GM19395 (cell line): ENCODE data around the gene RANBP3.
"Not testable (repeated sequence)": the region's sequence is repeated elsewhere in the genome, so short reads cannot be mapped to it uniquely, and the experiment has no call there.

Experiments
- ATAC-seq: cut with Tn5 transposase; IDR thresholded peaks from one replicate; pipeline ENCODE4 v1.9.1; 2021; ENCODE audit warnings: mild to moderate bottlenecking, moderate library complexity; ENCODE audit not compliant: unreplicated experiment

Gene RANBP3

GRCh38 chr19:5977785-5978605 is at the start of gene RANBP3:
Gene RANBP3, minus strand, starts transcription at chr19:5978140. Its CDS starts 58 bp downstream, at chr19:5978082.
- ATAC-seq: peak; percentile 84

DNA sequence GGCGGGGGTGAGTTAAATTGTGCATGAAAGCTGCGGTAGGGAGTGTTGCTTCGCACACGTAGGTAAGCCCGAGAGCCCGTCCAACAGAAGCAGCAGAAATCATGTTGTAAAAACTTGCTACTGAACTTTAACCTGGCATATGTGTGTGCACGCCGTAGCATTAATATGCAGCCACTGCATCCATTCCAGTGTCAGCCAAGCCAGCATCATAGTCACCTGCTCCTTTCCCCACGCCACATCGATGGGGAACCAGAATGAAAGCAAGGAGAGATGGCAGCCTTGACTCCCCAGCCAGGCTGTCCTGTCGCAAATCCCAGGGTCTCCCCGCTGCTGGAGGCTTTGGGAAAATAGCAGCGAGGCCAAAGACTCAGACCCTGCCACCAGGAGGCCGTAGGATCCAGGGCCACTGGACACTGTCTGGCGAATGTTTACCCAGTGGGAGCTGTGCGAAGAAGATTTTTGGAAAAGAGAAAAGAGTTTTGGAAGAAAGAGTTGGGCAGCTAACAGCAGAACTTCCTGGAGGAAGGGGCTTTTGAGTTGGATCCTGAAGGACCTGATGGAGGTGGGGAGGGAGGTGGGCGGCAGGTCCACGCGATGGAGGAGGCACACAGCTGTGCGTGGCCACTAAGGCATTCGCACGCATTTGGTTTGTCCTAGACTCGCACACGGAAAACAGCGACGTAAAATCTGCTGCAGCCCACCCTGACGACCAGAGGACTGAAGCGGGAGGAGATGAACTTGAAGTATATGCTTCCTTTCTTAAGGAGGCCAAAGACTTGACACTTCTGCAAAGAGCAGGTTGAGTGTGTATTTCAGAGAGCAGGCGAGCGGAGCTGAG is 48.7 kb upstream of the RANBP3 start:
- ATAC-seq: no peak

DNA sequence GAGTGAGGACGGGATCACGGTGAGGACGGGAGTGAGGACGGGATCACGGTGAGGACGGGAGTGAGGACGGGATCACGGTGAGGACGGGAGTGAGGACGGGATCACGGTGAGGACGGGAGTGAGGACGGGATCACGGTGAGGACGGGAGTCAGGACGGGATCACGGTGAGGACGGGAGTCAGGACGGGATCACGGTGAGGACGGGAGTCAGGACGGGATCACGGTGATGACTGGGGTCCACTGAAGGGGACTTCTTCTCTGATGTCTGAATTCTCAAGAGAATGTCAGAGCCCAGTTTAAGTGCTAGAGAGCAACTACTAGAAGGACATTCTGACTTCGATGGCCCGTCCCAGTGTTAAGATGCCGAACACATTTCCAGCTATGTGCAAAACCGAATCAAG is 46.8 kb upstream of the RANBP3 start:
- ATAC-seq: not testable (repeated sequence)

GRCh38 chr19:6023936-6024335 is 46.0 kb upstream of the RANBP3 start:
- ATAC-seq: no peak

- no peak for ATAC-seq
Measured at GRCh38 chr19:6023085-6023682, 45.2 kb upstream of the RANBP3 start.

GRCh38 chr19:6022570-6023064 is 44.7 kb upstream of the RANBP3 start:
- ATAC-seq: no peak

GRCh38 chr19:6021878-6022569 is 44.1 kb upstream of the RANBP3 start:
- ATAC-seq: no peak

DNA sequence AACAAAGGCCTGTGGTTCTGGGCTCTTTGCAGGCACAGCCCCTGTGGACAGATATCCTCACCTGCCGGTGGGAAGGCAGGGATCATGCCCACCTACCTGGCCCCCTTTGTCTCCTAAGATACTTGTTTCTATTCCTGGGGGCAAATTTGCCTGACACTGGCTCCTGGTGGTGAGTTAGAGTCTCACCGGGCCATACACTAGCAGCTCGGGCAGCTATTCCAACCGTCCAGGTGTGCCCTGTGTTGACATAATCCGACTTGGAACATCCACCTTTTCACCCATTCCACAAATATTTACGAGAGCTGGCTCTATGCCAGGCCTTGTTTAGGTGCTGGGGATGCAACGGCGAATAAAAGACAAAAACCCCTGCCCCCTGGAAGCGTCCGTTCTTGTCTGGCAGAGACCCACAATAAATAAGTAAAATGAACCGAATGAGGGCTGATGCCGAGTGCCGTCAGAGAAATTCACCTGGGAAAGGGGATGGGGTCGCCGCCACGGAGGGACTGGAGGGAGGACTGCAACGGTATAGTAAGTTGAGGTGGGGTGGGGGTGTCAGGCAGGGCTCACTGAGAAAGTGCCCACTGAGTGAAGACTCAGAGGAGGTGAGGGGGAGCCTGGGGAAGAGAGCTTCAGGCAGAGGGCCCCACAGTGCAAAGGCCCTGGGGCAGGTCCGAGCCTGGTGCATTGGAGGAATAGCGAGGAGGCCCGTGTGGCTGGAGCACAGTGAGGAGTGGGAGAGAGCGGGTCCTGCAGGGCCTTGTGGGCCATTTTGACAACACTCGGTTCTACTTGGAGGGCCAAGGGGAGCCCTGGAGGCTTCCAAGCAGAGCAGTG is 43.2 kb upstream of the RANBP3 start:
- ATAC-seq: no peak

DNA sequence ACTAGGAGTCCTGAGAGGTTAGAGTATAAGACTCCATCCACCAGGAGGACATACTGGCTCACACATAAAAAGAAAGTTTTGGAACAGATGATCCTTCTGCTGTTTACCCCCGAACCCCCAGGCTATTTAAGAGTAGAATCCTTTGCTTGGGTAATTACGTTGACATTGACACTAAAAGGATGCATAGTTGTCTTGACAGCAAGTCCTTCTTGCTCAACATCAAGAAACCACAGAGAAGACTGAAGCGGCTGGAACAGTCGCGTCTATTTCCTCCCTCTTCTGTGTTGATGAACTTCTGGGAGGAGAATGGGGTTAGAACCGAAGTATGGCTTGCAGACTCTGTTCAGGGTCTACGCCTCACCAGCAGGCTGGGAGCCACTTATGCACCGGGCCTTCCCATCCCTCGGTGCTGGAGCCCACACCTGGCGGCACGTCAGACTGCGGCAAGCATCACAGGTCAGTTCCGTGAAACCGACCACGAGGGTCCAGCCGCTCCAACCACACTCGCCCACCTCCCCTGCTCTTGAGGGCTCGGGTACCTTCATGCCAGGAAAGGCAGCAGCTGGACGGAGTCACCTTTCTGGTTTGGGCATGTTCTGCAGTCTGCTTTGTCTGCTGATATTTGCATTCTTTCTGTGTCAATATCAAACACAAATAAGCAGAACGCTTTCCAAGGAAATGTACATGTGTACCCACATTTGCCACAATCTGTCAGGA is 42.4 kb upstream of the RANBP3 start:
- ATAC-seq: no peak

GRCh38 chr19:6018786-6019185 is 40.8 kb upstream of the RANBP3 start:
- no peak for ATAC-seq

DNA sequence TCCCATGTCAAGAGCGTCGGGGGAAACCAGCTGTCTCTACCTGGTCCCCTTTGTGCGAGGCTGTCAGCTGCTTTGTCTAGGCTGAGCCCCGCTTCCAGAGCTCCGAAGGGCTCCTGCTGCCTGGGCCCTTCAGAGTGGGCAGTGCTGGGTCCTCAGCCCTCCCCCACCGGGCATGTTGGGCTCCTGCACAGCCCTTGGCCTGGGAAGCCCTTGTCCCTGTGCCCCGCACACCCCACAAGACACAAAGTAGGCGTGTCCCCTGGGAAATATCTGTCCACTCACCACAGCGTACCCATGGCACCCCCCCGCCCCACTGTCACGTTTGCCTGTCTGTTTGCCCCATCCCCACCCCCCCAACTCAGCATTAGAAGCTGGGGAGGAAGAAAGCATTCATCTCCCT is 39.6 kb upstream of the RANBP3 start:
- no peak for ATAC-seq

GRCh38 chr19:6015841-6016545 is 38.1 kb upstream of the RANBP3 start:
- no peak for ATAC-seq

DNA sequence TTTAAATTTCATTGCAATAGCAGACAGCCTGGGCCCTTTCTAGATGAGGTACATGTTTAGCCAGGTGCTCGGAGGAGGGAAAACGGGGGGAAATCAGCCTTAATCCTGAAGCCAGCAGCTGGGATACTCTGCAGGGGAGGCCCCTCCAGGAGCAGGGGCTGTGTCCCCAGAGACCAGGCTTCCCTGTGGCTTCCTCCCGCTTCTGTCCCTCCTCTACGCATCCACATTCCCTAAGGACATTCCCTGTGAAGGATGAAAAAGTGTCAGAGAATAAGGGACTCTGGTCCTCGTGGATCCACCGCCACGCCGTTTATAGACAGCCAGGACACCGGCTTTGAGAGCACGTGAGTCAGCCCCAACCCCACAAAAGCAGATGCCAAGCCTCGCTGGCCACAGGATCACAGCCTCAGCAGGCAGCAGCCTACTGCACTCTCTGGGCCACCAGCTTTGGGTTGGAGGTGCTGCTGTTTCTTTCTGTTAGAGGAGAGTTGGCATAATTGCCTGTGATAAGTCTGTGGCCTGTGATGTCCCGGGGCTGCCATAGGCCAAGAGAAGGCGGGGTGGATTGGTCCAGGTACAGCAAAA is 36.7 kb upstream of the RANBP3 start:
- ATAC-seq: no peak

GRCh38 chr19:6012426-6013170 is 34.7 kb upstream of the RANBP3 start:
- no peak for ATAC-seq

GRCh38 chr19:6011794-6012193 is 33.9 kb upstream of the RANBP3 start:
- no peak for ATAC-seq

GRCh38 chr19:6011206-6011605 is 33.3 kb upstream of the RANBP3 start:
- no peak for ATAC-seq

GRCh38 chr19:6010107-6010506 is 32.2 kb upstream of the RANBP3 start:
- no peak for ATAC-seq

DNA sequence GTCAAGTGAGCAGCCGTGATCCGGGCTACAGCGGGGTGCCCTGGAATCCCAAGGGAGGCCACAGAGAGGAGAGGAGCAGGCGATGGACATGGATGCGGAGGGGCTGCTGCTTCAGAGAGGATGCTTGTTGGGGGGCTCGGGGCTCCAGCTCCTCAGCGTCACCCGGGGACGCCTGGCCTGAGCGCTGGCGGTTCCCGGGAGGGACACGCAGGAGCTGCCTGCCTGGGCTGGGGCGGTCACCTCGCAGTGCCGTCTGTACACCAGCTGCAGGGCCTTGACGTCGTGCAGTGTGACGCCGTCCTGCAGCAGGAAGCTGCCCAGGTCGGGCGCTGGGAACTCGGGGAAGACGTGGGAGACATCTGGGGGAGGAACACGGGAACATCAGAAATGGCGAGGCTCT is 29.9 kb upstream of the RANBP3 start:
- ATAC-seq: no peak
